HFFc6 (cell line): ENCODE measurements around the gene BEND3. TPM values are rescaled to one million over a fixed set of nuclear protein-coding genes. Genes with fewer than 3 reads are reported as not detected.

ENCODE experiments used
- DNase-seq: peaks from one replicate; pipeline ENCODE4 v3.0.0-alpha.2; 2018
- H3K27ac Mint-ChIP-seq: 2 replicates; pipeline ENCODE4 v1.8.0; 2020; ENCODE audit warnings: mild to moderate bottlenecking, mixed read lengths
- H3K27me3 Mint-ChIP-seq: 2 replicates; pipeline ENCODE4 v1.8.0; 2021; ENCODE audit warnings: mild to moderate bottlenecking, moderate library complexity, mixed read lengths; ENCODE audit not compliant: insufficient read depth
- H3K36me3 Mint-ChIP-seq: 2 replicates; pipeline ENCODE4 v1.8.0; 2021; ENCODE audit warnings: low read depth, mixed read lengths
- H3K4me1 Mint-ChIP-seq: 2 replicates; pipeline ENCODE4 v1.8.0; 2020; ENCODE audit warnings: low read depth, mixed read lengths
- H3K4me3 Mint-ChIP-seq: 2 replicates; pipeline ENCODE4 v1.8.0; 2020; ENCODE audit warnings: mild to moderate bottlenecking, moderate library complexity, mixed read lengths
- H3K9me3 Mint-ChIP-seq: 2 replicates; pipeline ENCODE4 v1.8.0; 2020; ENCODE audit warnings: mild to moderate bottlenecking, mixed read lengths
- total RNA-seq, 6 experiments: library from RNA; stranded (reverse); fragmentation: NEBNext Ultra II Directional; extraction: Animal tissue kit (Norgen Biotek cat#: 25700); gene quantifications; 2 replicates in 1 of 6; 3 replicates in 5 of 6; pipeline ENCODE4 v1.2.3, GENCODE V29; 2021
- TF ChIP-seq, protein P1 (sequence below): fragments of 200-600 bp; sonication (generic); IDR thresholded peaks from 2 replicates; pipeline ENCODE4 v1.5.0; 2021; ENCODE audit warnings: antibody characterized with exemption, mild to moderate bottlenecking

The BEND3 gene
- total RNA-seq, 6 experiments from 2014 or later, result 1.9 to 2.3 (median 2.1) TPM

- no peak overlapping the region for H3K4me3 Mint-ChIP-seq
- TF ChIP-seq, protein P1, sequence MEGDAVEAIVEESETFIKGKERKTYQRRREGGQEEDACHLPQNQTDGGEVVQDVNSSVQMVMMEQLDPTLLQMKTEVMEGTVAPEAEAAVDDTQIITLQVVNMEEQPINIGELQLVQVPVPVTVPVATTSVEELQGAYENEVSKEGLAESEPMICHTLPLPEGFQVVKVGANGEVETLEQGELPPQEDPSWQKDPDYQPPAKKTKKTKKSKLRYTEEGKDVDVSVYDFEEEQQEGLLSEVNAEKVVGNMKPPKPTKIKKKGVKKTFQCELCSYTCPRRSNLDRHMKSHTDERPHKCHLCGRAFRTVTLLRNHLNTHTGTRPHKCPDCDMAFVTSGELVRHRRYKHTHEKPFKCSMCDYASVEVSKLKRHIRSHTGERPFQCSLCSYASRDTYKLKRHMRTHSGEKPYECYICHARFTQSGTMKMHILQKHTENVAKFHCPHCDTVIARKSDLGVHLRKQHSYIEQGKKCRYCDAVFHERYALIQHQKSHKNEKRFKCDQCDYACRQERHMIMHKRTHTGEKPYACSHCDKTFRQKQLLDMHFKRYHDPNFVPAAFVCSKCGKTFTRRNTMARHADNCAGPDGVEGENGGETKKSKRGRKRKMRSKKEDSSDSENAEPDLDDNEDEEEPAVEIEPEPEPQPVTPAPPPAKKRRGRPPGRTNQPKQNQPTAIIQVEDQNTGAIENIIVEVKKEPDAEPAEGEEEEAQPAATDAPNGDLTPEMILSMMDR, result no peak
- H3K36me3 Mint-ChIP-seq, result no peaks in the 10 kb centered on the region
- peaks cover 3% of the 10 kb centered on the region for H3K27me3 Mint-ChIP-seq
- no peak overlapping the region for H3K27ac Mint-ChIP-seq
- DNase-seq, result no peak
- H3K9me3 Mint-ChIP-seq, result no peaks in the 10 kb centered on the region
- H3K4me1 Mint-ChIP-seq, result peaks cover 21% of the 10 kb centered on the region
Observed at GRCh38 chr6:107124934-107125348, 9.6 kb upstream of the BEND3 start.

DNA sequence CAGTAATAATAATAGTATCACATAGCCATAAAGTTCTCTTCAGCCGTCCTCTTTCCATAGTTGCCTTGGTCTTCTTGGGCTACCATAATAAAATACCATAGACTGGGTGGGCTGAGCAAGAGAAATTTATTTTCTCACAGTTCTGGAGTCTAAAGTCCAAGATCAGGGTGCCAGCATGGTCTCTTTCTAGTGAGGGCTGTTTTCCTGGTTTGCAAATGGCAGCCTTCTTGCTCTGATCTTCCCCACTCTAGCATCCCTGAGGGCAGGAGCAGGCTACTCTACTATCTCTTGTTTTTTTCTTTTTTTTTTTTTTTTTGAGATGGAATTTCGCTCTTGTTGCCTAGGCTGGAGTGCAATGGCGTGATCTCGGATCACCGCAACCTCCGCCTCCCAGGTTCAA lies 8.2 kb upstream of the BEND3 start:
- Mint-ChIP-seq H3K27me3 (peaks cover 3% of the 10 kb centered on the region), H3K9me3 (no peaks in the 10 kb centered on the region), H3K36me3 (no peaks in the 10 kb centered on the region), H3K4me1 (peaks cover 11% of the 10 kb centered on the region), H3K27ac (no peak overlapping the region), H3K4me3 (no peak overlapping the region)
- DNase-seq, result no peak
- TF ChIP-seq, protein P1, result no peak

- no peak overlapping the region for H3K27ac Mint-ChIP-seq
- peaks cover 3% of the 10 kb centered on the region for H3K4me1 Mint-ChIP-seq
- H3K9me3 Mint-ChIP-seq, result no peaks in the 10 kb centered on the region
- TF ChIP-seq, protein P1, result no peak
- no peak for DNase-seq
- H3K4me3 Mint-ChIP-seq, result no peak overlapping the region
- no peaks in the 10 kb centered on the region for H3K36me3 Mint-ChIP-seq
- H3K27me3 Mint-ChIP-seq, result peaks cover 3% of the 10 kb centered on the region
Observed at GRCh38 chr6:107122748-107123147, 7.4 kb upstream of the BEND3 start.

DNA sequence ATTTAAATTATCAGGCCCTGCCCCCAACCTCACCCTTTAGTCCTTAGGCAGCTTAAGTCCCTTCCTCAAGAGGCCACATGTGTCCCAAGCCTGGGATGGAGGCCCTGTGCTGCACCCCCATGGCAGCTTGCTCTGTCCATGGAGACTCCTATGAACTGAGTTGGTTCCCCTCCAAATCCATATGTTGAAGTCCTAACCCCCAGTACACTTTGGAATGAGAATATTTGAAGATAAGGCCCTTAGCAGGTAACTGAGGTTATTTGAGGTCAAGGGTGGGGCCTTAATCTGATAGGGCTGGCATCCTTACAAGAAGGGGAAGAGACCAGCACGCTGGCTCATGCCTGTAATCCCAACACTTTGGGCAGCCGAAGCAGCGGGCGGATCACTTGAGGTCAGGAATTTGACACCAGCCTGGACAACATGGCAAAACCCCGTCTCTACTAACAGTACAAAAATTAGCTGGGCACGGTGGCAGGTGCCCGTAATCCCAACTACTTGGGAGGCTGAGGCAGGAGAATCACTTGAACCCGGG lies 6.7 kb upstream of the BEND3 start:
- Mint-ChIP-seq H3K4me3 (no peak overlapping the region), H3K36me3 (no peaks in the 10 kb centered on the region), H3K4me1 (no peaks in the 10 kb centered on the region), H3K9me3 (no peaks in the 10 kb centered on the region), H3K27ac (no peak overlapping the region), H3K27me3 (peaks cover 5% of the 10 kb centered on the region)
- no peak for DNase-seq
- TF ChIP-seq, protein P1, result no peak

- no peak for DNase-seq
- TF ChIP-seq, protein P1, result no peak
- Mint-ChIP-seq H3K36me3 (no peaks in the 10 kb centered on the region), H3K27ac (no peak overlapping the region), H3K4me3 (no peak overlapping the region), H3K27me3 (peaks cover 7% of the 10 kb centered on the region), H3K4me1 (peaks cover 5% of the 10 kb centered on the region), H3K9me3 (no peaks in the 10 kb centered on the region)
Observed at GRCh38 chr6:107121266-107121665, 6.0 kb upstream of the BEND3 start.

DNA sequence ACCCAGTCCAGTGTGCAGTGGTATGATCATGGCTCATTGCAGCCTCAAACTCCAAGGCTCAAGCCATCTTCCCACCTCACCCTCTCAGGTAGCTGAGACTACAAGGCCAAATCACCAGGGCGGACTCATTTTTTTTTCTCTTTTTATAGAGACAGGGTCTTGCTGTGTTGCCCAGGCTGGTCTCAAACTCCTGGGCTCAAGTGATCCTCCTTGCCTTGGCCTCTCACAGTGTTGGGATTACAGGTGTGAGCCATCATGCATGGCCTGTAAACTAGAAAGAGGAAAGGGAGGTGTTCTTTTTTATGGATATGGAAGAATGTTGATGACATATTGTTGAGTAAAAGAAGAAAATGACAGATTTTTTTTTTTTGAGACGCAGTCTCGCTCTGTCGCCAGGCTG lies 5.1 kb upstream of the BEND3 start:
- Mint-ChIP-seq H3K27ac (no peak overlapping the region), H3K36me3 (no peaks in the 10 kb centered on the region), H3K4me1 (peaks cover 10% of the 10 kb centered on the region), H3K27me3 (peaks cover 8% of the 10 kb centered on the region), H3K4me3 (no peak overlapping the region), H3K9me3 (no peaks in the 10 kb centered on the region)
- TF ChIP-seq, protein P1, result no peak
- DNase-seq, result no peak
